Measurements from ENCODE around the gene SPACA5. TPM values are rescaled to one million over a fixed set of nuclear protein-coding genes. Genes with fewer than 3 reads are reported as not detected.
"Not testable (repeated sequence)": the region's sequence is repeated elsewhere in the genome, so short reads cannot be mapped to it uniquely, and the experiment has no call there.

Gene SPACA5
- not detected in 2 replicates for total RNA-seq

GRCh38 chrX:48006688-48007087 lies at the start of gene SPACA5:
Gene SPACA5 (plus strand): TSS chrX:48006988. CDS start chrX:48007803, 815 bp downstream.
- DNase-seq (ENCODE audit: extremely low read depth, low read depth, low spot score): not testable (repeated sequence)

GRCh38 chrX:47958206-47958605 lies 48.6 kb upstream of the SPACA5 start:
- DNase-seq (ENCODE audit: extremely low read depth, low read depth, low spot score): not testable (repeated sequence)

- no peak for DNase-seq (ENCODE audit: extremely low read depth, low read depth, low spot score)
These were observed 47.9 kb upstream of the SPACA5 start for GRCh38 chrX:47958761-47959342.

- DNase-seq (ENCODE audit: extremely low read depth, low read depth, low spot score): no peak
These were observed 46.4 kb upstream of the SPACA5 start for GRCh38 chrX:47960406-47960805.

- DNase-seq (ENCODE audit: extremely low read depth, low read depth, low spot score): not testable (repeated sequence)
These were observed 45.0 kb upstream of the SPACA5 start for GRCh38 chrX:47961830-47962229.

GRCh38 chrX:47965526-47965925 lies 41.3 kb upstream of the SPACA5 start:
- not testable (repeated sequence) for DNase-seq (ENCODE audit: extremely low read depth, low read depth, low spot score)

- DNase-seq (ENCODE audit: extremely low read depth, low read depth, low spot score): no peak
These were observed 33.6 kb upstream of the SPACA5 start for GRCh38 chrX:47973235-47973634.

- no peak for DNase-seq (ENCODE audit: extremely low read depth, low read depth, low spot score)
These were observed 30.3 kb upstream of the SPACA5 start for GRCh38 chrX:47976254-47977151.

- DNase-seq (ENCODE audit: extremely low read depth, low read depth, low spot score): no peak
These were observed 15.3 kb upstream of the SPACA5 start for GRCh38 chrX:47991263-47992094.

- no peak for DNase-seq (ENCODE audit: extremely low read depth, low read depth, low spot score)
These were observed 14.8 kb upstream of the SPACA5 start for GRCh38 chrX:47992095-47992380.

- DNase-seq (ENCODE audit: extremely low read depth, low read depth, low spot score): no peak
These were observed 14.1 kb upstream of the SPACA5 start for GRCh38 chrX:47992669-47993068.

- DNase-seq (ENCODE audit: extremely low read depth, low read depth, low spot score): no peak
These were observed 5.5 kb upstream of the SPACA5 start for GRCh38 chrX:48001260-48001659.

GRCh38 chrX:48002319-48002718 lies 4.5 kb upstream of the SPACA5 start:
- no peak for DNase-seq (ENCODE audit: extremely low read depth, low read depth, low spot score)

GRCh38 chrX:48002929-48003328 lies 3.9 kb upstream of the SPACA5 start:
- no peak for DNase-seq (ENCODE audit: extremely low read depth, low read depth, low spot score)

- DNase-seq (ENCODE audit: extremely low read depth, low read depth, low spot score): no peak
These were observed 3.4 kb upstream of the SPACA5 start for GRCh38 chrX:48003367-48003757.

- DNase-seq (ENCODE audit: extremely low read depth, low read depth, low spot score): peak; percentile 27
These were observed 2.9 kb upstream of the SPACA5 start, which contains the start of gene ZNF182 for GRCh38 chrX:48003758-48004457. Gene ZNF182 (minus strand): TSS chrX:48003989. CDS start chrX:48002609, 1,380 bp downstream.

GRCh38 chrX:48009445-48009960 lies 2.7 kb downstream of the SPACA5 start:
- DNase-seq (ENCODE audit: extremely low read depth, low read depth, low spot score): not testable (repeated sequence)

GRCh38 chrX:48016583-48017310 lies 10.0 kb downstream of the SPACA5 start:
- not testable (repeated sequence) for DNase-seq (ENCODE audit: extremely low read depth, low read depth, low spot score)

- DNase-seq (ENCODE audit: extremely low read depth, low read depth, low spot score): not testable (repeated sequence)
These were observed 13.1 kb downstream of the SPACA5 start for GRCh38 chrX:48019892-48020291.

- not testable (repeated sequence) for DNase-seq (ENCODE audit: extremely low read depth, low read depth, low spot score)
These were observed 13.7 kb downstream of the SPACA5 start for GRCh38 chrX:48020472-48020871.
